ENCODE data around the gene GPT2. TPM values are rescaled to one million over a fixed set of nuclear protein-coding genes. Genes with fewer than 3 reads are reported as not detected.

The GPT2 gene
- total and polyA plus RNA-seq, 7 donors: 3.3 to 28.7 (median 14.8) TPM

- peaks cover 0 to 5% (median 0%) of the 10 kb centered on the region in 4 donors for H3K4me1 ChIP-seq
- intact Hi-C loops (cut with DNase I): no loop called here
- H3K4me3 ChIP-seq: no peak overlapping the region
- H3K36me3 ChIP-seq: peaks cover 0 to 37% (median 0%) of the 10 kb centered on the region in 4 donors
- DNase-seq: no peak
- H3K9me3 ChIP-seq: no peaks in the 10 kb centered on the region
- TF ChIP-seq CTCF (IDR thresholded peaks at IDR 0.05): no peak
- no peak for TF ChIP-seq POLR2AphosphoS5 (IDR thresholded peaks at IDR 0.05)
- H3K27me3 ChIP-seq: no peaks in the 10 kb centered on the region
- WGBS, 2 donors: 90 to 94% methylated on average over 8 of the region's 8 CpGs
- H3K27ac ChIP-seq: no peak overlapping the region
Measured at GRCh38 chr16:46927273-46927672, 43.1 kb downstream of the GPT2 start.

- H3K36me3 ChIP-seq: peaks cover 0 to 22% (median 0%) of the 10 kb centered on the region in 4 donors
- TF ChIP-seq POLR2A (IDR thresholded peaks at IDR 0.05): no peak
- TF ChIP-seq POLR2AphosphoS5 (IDR thresholded peaks at IDR 0.05): no peak
- no peak for TF ChIP-seq EP300 (IDR thresholded peaks at IDR 0.05)
Measured at GRCh38 chr16:46928811-46929210, 44.6 kb downstream of the GPT2 start.

DNA sequence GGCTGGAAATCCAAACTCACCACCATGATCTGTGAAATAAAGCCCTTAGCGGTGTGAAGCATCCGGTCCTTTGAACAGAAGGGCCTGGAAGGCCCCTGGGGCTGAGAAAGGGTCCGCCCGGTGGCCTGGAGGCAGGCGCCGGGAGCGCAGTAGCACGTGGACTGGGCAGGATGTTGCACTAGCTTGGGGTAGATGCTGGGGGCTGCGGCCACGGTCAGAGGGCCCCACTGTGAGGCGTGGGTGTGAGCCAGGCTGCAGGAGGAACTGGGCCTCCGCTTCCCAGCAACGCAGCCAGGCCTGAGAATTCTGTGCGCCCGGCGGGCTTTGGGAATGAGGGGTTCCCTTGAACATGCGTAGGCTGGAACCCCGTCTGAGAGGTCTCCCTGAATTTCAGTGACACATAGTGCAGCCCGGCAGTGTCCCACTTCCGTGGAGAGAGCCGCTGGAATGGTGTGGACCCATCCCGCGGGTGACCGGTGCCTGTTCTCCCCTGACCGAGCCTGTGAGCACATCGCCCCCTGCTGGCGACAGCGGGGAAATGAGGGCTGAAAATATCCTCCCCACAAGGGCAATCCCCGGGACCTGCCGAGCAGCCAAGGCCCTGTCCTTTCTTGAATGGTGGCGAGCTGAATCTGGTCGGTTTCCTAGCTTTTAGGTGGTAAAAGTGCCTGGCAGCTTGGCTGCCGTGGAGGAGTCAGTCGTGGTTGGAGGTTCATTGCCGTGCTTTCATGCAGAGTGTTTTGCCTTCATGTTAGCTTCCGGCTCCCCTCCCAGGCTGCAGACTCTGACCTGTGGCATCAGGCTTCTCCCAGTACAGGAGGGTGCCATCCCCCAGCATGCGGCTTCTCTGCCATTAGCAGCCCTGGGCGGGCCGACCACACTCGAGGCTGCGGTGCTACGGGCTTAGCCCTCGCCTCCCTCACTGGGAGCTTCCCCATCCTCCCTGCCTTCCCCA, 45.5 kb downstream of the GPT2 start:
- H3K4me3 ChIP-seq: no peak overlapping the region
- H3K27ac ChIP-seq: no peak overlapping the region
- intact Hi-C loops (cut with DNase I): no loop called here
- H3K4me1 ChIP-seq: peaks cover 0 to 5% (median 0%) of the 10 kb centered on the region in 4 donors
- H3K9me3 ChIP-seq: no peaks in the 10 kb centered on the region
- H3K27me3 ChIP-seq: no peaks in the 10 kb centered on the region
- peak; percentile 78 for DNase-seq
- TF ChIP-seq EP300 (IDR thresholded peaks at IDR 0.05) (no peak), CTCF (IDR thresholded peaks at IDR 0.05) (peak; percentile 25 to 90 (median 58))
- peaks cover 0 to 14% (median 0%) of the 10 kb centered on the region in 4 donors for H3K36me3 ChIP-seq
- 53 to 66% methylated on average over 43 of the region's 43 CpGs for WGBS, 2 donors

More at GRCh38 chr16:46928811-46929210, 44.6 kb downstream of the GPT2 start:
- Histone ChIP-seq H3K4me3 (no peak overlapping the region), H3K4me1 (peaks cover 0 to 5% (median 0%) of the 10 kb centered on the region in 4 donors), H3K27me3 (no peaks in the 10 kb centered on the region), H3K27ac (no peak overlapping the region), H3K9me3 (no peaks in the 10 kb centered on the region)
- WGBS, 2 donors: 89 to 90% methylated on average over 15 of the region's 15 CpGs
- DNase-seq: no peak
- intact Hi-C loops (cut with DNase I): no loop called here

DNA sequence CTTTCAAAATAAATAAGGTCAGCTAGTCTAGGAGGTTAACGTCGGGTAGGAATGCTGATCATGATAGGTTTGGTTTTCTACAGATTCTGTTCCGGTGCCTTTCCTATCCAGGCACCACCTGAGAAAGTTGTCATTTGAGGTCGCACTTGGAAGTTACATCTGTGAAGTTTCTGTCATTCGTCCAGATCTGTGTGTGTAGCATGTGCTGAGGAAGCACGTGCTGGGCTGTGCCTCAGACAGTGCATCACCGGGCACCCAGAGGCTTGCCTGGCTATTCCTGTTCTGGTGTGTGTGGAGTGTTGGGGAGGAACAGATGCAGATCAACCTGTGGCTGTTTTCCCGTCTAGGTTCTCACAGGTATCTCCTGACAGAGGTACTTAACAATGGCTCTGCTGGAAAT, 46.7 kb downstream of the GPT2 start:
- TF ChIP-seq CTCF (IDR thresholded peaks at IDR 0.05) (no peak), EP300 (IDR thresholded peaks at IDR 0.05) (no peak), POLR2A (IDR thresholded peaks at IDR 0.05) (no peak), POLR2AphosphoS5 (IDR thresholded peaks at IDR 0.05) (no peak)
- H3K4me3 ChIP-seq: no peak overlapping the region
- intact Hi-C loops (cut with DNase I): no loop called here
- 70 to 75% methylated on average over 8 of the region's 8 CpGs for WGBS, 2 donors
- no peaks in the 10 kb centered on the region for H3K9me3 ChIP-seq
- H3K27ac ChIP-seq: no peak overlapping the region
- H3K27me3 ChIP-seq: no peaks in the 10 kb centered on the region
- peaks cover 0 to 14% (median 0%) of the 10 kb centered on the region in 4 donors for H3K36me3 ChIP-seq
- H3K4me1 ChIP-seq: peaks cover 0 to 5% (median 0%) of the 10 kb centered on the region in 4 donors
- DNase-seq: no peak

GRCh38 chr16:46932802-46933201, 48.6 kb downstream of the GPT2 start:
- intact Hi-C loops (cut with DNase I): no loop called here
- Histone ChIP-seq H3K27me3 (no peaks in the 10 kb centered on the region), H3K9me3 (no peaks in the 10 kb centered on the region), H3K27ac (no peak overlapping the region), H3K4me3 (no peak overlapping the region), H3K4me1 (peaks cover 0 to 5% (median 0%) of the 10 kb centered on the region in 4 donors), H3K36me3 (no peaks in the 10 kb centered on the region)
- TF ChIP-seq POLR2AphosphoS5 (IDR thresholded peaks at IDR 0.05): no peak
- TF ChIP-seq EP300 (IDR thresholded peaks at IDR 0.05): no peak
- TF ChIP-seq CTCF (IDR thresholded peaks at IDR 0.05): no peak
- TF ChIP-seq POLR2A (IDR thresholded peaks at IDR 0.05): no peak
- DNase-seq: no peak
- 63 to 78% methylated on average over 7 of the region's 7 CpGs for WGBS, 2 donors
